ENCODE measurements around the gene SPEG. TPM values are rescaled to one million over a fixed set of nuclear protein-coding genes. Genes with fewer than 3 reads are reported as not detected.

The SPEG gene
- total RNA-seq, 3 donors from 2014 or later (not counting 1 experiment from before 2014, with no cell fraction given): 0.35 to 1.5 (median 1.2) TPM

DNA sequence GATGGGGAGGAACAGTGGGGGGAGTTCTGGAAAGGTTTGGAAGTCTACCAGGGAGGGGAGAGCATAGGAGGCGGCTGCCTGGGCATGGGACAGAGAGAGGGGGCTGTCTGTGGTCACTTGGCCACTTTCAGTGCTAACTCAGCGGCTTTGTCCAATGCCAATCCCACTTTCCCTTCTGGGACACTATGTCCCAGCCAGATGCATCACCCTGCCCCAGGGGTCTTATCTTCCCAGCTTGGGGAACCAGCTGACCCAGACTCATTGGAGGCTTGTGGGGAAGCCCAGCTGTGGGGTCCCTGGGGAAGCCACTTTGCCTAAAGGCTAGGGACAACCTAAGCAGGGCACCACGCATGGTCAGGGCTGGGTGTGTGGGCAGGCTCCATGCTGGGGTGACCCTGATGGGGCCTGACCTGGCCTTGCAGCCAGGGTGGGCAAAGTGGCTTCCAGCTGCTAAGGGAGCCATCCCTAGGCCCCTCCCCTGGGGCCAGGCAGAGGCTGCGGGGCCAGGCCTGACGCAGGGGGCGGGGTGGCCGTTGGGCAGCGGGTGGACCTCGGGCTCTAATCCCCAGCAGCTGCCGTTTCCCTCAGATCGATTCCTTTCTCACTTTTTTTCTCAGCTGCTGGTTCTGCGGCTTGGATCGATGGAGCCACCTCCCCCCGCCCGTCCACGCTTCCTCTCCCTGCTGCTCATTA lies 78.0 kb downstream of the SPEG start:
- H3K27me3 Mint-ChIP-seq (ENCODE audit: low read depth in 2 of 2): peaks cover 44 to 66% of the 10 kb centered on the region in 2 donors
- ATAC-seq: no peak
- no peak overlapping the region for H3K27ac ChIP-seq (ENCODE audit: low read length)
- WGBS (ENCODE audit: insufficient coverage): 14% methylated on average over 16 of the region's 16 CpGs
- H3K4me1 ChIP-seq (ENCODE audit: control insufficient read depth, insufficient read depth, low read length): peaks cover 12% of the 10 kb centered on the region
- H3K36me3 ChIP-seq (ENCODE audit: control insufficient read depth, insufficient read depth, low read length): no peaks in the 10 kb centered on the region
- H3K4me3 Mint-ChIP-seq: no peak overlapping the region
- peaks cover 41% of the 10 kb centered on the region for H3K27me3 ChIP-seq (ENCODE audit: control insufficient read depth, insufficient read depth, low read length)
- no peaks in the 10 kb centered on the region for H3K36me3 Mint-ChIP-seq
- intact Hi-C loops (cut with micrococcal nuclease): no loop called here
- peaks cover 8 to 28% of the 10 kb centered on the region in 2 donors for H3K4me1 Mint-ChIP-seq
- no peak overlapping the region for H3K27ac Mint-ChIP-seq
- no peak for TF ChIP-seq CTCF (IDR thresholded peaks at IDR 0.05)
- H3K4me3 ChIP-seq (ENCODE audit: low read length): no peak overlapping the region
- H3K9me3 ChIP-seq (ENCODE audit: control insufficient read depth, insufficient read depth, low read length): no peaks in the 10 kb centered on the region
- no peaks in the 10 kb centered on the region for H3K9me3 Mint-ChIP-seq
- no peak for DNase-seq

DNA sequence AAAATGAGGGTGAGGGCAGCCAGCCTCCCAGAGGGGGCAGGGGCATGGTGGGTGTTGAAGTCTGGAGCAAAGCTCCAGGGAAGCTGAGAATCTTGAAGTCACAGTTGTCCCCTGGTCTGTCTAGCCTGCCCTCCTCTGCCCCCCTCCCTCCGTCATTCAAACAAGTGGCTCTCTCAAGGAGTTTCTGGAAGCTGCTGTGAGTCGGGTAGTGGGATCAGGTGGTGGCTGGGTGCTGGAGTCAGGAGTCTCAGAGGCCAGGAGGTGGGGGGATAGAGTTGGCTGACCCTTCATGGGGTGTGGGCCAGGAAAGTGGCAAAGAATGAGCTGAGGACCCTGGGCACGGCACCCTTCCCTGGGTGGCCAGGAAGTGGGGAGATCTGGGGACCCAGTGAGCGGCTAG lies 79.1 kb downstream of the SPEG start:
- Histone ChIP-seq H3K27ac (ENCODE audit: low read length) (no peak overlapping the region), H3K9me3 (ENCODE audit: control insufficient read depth, insufficient read depth, low read length) (no peaks in the 10 kb centered on the region), H3K4me3 (ENCODE audit: low read length) (no peak overlapping the region), H3K36me3 (ENCODE audit: control insufficient read depth, insufficient read depth, low read length) (no peaks in the 10 kb centered on the region), H3K27me3 (ENCODE audit: control insufficient read depth, insufficient read depth, low read length) (peaks cover 41% of the 10 kb centered on the region), H3K4me1 (ENCODE audit: control insufficient read depth, insufficient read depth, low read length) (peaks cover 12% of the 10 kb centered on the region)
- no peak for ATAC-seq
- Mint-ChIP-seq H3K36me3 (no peaks in the 10 kb centered on the region), H3K27me3 (ENCODE audit: low read depth in 2 of 2) (peaks cover 52 to 72% of the 10 kb centered on the region in 2 donors), H3K4me1 (peaks cover 8 to 28% of the 10 kb centered on the region in 2 donors), H3K9me3 (no peaks in the 10 kb centered on the region), H3K4me3 (no peak overlapping the region), H3K27ac (no peak overlapping the region)
- intact Hi-C loops (cut with micrococcal nuclease): no loop called here
- 2% methylated on average over 3 of the region's 4 CpGs for WGBS (ENCODE audit: insufficient coverage)
- no peak for TF ChIP-seq CTCF (IDR thresholded peaks at IDR 0.05)
- DNase-seq: no peak

DNA sequence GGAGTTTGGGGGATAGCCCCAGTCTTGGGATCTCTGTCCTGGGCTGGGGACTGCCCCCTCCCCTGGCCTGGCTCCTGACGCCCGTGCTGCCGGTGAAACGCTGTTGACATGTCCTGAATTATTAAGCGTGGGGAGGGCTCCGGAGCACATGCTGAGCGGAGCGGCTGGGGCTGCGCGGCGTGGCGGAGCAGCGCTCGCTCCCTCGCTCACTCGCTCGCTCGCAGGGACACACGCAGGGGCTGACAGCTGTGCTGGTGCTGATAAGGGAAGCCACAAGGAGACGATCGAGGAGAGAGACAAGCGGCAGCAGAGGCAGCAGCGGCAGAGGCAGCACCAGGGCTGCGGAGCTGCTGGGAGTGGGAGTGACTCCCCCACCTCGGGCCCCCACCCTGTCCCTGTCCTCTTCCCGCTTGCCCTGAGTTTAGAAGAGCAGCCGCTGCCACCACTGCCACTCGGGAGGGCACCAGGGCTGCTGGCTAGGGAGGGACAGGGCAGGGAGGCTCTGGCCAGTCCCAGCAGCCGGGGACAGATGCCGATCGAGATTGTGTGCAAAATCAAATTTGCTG lies 79.6 kb downstream of the SPEG start, which contains the start of gene ASIC4:
ASIC4 (plus strand) TSS at position 287 of the 566 bp plus-strand sequence; CDS start at position 530, 243 bp downstream.
- H3K4me3 ChIP-seq (ENCODE audit: low read length): no peak within 1 kb of the TSS
- no peak for ATAC-seq
- TF ChIP-seq CTCF (IDR thresholded peaks at IDR 0.05): no peak
- H3K9me3 ChIP-seq (ENCODE audit: control insufficient read depth, insufficient read depth, low read length): no peaks in the 10 kb centered on the region
- H3K27ac Mint-ChIP-seq: no peak within 1 kb of the TSS
- H3K9me3 Mint-ChIP-seq: no peaks in the 10 kb centered on the region
- intact Hi-C loops (cut with micrococcal nuclease): no loop called here
- H3K27me3 Mint-ChIP-seq (ENCODE audit: low read depth in 2 of 2): peaks cover 52 to 73% of the 10 kb centered on the region in 2 donors
- no peak for DNase-seq
- peaks cover 12% of the 10 kb centered on the region for H3K4me1 ChIP-seq (ENCODE audit: control insufficient read depth, insufficient read depth, low read length)
- no peaks in the 10 kb centered on the region for H3K36me3 ChIP-seq (ENCODE audit: control insufficient read depth, insufficient read depth, low read length)
- H3K27me3 ChIP-seq (ENCODE audit: control insufficient read depth, insufficient read depth, low read length): peaks cover 38% of the 10 kb centered on the region
- H3K27ac ChIP-seq (ENCODE audit: low read length): no peak within 1 kb of the TSS
- 5% methylated on average over 31 of the region's 31 CpGs for WGBS (ENCODE audit: insufficient coverage)
- H3K4me3 Mint-ChIP-seq: no peak within 1 kb of the TSS
- H3K4me1 Mint-ChIP-seq: peaks cover 8 to 28% of the 10 kb centered on the region in 2 donors
- H3K36me3 Mint-ChIP-seq: no peaks in the 10 kb centered on the region
